HG03457 (cell line): Measurements from ENCODE around the gene GLYR1.

Experiments used
- ATAC-seq: cut with Tn5 transposase; IDR thresholded peaks from one replicate; pipeline ENCODE4 v1.9.1; 2021; ENCODE audit warnings: moderate number of reproducible peaks; ENCODE audit not compliant: unreplicated experiment

Gene GLYR1

DNA sequence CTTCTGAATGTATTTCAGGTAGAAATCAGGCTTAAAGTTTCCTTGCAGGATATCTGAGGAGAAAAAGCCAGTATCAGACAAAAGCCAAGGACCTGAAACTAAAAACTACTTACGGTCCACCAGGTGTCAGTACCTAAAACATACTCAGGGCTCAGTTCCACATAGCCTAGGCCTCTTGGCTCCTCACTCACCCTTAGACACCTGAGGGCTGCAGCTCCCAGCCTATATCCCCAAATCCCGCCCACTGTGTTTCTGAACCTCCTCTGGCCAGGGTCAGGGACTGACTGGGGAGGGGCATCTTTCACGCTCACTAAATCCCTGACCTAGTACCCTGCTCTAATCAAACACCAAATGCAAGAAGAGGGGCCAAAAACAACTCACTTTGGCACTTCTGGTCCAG lies 35.8 kb downstream of the GLYR1 start:
- ATAC-seq = no peak

DNA sequence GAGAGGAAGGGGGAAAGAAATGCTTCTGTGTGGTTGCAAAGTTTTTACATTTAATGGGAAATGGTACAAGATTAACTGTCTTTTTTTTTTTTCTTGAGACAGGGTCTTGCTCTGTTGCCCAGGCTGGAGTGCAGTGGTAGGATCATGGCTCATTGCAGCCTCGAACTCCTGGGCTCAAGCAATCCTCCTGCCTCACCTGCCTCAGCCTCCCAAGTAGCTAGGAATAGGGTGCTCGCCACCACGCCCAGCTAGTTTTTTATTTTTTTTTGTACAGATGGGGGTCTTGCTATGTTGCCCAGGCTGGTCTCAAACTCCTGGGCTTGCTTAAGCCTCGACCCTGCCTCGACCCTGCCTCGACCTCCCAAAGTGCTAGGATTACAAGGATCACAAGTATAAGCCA lies 40.8 kb downstream of the GLYR1 start:
- ATAC-seq = no peak

DNA sequence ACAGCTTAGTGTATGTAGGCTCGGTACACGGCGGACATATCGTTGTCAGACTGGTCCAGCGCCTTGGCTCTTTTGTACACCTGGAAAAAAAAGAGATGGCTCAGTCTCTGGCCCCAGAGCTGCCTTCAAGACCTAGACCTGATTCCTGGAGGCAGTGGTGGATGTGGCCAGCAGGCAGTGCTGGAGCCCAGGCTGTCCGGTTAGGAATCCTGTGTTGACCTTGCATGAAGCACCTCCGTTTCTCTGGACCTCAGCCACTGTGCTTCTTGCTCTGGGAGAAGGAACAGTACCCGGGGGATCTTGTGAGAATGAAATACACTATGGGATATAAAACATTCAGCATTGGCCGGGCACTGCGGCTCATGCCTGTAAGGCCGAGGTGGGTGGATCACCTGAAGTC lies 41.9 kb downstream of the GLYR1 start:
- ATAC-seq = no peak

- no peak for ATAC-seq
Measured at GRCh38 chr16:4803898-4804762, 43.0 kb downstream of the GLYR1 start.

- ATAC-seq = no peak
Measured at GRCh38 chr16:4803401-4803844, 43.7 kb downstream of the GLYR1 start.

GRCh38 chr16:4802659-4803287 lies 44.3 kb downstream of the GLYR1 start:
- ATAC-seq = peak; percentile 89

DNA sequence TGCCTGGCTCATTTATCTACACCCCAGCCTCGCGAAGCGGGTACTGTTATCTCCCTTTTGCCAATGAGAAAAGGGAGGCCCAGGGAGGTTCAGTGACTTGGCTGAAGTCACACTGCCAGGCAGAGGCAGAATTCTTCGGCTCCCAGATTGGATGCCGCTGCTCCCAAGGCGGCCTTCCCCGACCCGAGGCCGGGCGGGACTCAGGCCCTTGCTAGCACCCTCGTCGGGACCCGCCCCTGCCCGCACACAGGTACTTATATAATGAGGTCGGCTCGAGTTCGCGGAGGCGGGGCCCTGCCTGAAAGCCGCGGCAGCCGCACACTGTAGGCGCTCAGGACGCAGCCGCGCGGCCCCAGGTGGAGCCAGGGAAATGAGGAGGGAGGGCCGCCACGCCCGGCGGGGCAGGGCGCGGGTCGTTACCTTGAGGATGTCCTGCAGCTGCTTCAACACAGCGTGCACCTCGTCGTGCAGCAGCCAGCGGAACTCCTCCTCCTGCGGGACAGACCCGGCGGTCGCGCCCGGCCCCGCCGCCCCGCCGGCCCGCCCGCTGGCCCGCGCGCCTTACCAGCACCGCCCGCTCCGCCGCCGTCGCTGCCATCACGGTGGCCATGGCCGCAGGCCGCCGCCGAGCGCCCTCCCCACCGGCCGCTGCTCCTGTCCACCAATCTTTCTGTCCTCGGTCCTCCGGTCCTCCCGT lies 45.0 kb downstream of the GLYR1 start, which contains the start of gene ROGDI:
Gene ROGDI (minus strand): TSS at position 672 of the 697 bp plus-strand sequence. CDS start 62 bp downstream, at position 610.
- peak; percentile 38 for ATAC-seq

DNA sequence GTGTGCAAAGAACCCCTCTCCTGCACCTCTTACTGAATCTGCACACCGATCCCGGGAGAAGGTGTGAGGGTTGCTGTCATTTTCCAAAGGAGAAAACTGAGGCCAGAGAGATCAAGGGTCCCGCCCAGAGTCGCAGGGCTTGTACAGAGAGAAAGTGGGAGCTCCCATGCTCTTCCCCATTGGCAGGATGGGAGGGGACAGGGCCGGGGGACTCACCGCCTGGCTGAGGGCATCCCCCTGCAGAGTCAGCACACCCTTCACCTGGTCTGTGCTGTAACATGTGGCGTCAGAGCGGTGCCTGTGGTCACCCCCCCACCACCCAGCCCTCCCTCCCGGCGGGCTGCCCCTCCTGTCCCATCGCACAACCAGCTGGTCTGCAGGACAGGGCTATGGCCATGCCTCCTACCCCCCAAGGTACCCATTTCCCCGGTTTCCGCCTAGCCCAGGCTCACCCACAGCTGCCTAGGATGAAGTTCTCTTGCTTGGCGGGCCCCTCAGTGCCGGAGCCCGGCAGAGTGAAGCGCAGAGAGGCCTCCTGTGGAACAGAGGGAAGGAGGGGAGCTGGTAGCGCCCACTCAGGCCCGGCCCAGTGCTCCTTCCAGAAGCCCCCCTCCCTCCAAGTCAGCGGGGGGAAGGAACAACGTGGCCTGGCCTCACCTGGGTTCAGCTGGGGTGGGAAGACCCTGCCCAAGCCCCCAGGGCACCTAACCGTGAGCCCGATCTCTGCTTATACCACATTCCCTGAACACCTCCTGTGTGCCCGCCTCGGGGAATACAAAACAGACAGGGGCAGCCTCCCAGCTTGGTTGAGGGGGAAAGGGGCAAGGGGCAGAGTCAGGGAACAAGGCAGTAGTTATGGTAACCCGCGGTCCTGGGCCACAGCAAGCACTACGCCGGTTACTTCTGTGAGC lies 45.8 kb downstream of the GLYR1 start:
- ATAC-seq = no peak

GRCh38 chr16:4800290-4801041 lies 46.6 kb downstream of the GLYR1 start:
- ATAC-seq = no peak

DNA sequence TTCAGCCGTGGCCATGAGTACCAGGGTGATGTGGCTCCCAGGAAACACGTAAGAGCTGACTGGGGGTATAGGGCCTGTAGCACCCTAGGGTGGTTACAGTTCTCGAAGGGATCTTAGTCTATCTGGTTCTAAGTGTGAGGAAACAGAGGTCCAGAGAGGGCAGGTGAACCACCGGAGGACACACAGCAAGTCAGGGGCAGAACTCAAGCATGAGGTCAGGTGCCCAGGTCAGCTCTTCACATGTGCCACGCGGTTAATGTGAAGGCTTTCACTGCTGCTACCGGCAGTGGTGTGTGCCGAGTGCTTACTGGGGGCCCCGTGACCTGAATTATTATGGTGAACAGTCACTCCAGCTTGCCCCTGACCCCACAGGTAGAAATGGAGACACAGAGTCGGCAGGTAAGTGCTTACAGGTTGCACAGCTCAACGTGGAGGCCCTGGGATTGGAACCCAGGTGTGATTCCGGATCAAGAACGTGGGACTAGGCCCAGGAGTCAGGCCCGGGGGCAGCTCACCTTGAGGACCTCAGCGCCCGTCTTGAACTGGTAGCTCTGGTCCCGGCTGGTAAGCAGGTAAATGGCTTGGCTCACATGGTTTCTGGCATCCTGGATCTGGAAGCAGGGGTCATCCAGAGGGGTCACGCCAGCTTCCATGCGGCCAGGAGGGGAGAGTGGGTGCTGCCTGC lies 47.8 kb downstream of the GLYR1 start:
- ATAC-seq = no peak

DNA sequence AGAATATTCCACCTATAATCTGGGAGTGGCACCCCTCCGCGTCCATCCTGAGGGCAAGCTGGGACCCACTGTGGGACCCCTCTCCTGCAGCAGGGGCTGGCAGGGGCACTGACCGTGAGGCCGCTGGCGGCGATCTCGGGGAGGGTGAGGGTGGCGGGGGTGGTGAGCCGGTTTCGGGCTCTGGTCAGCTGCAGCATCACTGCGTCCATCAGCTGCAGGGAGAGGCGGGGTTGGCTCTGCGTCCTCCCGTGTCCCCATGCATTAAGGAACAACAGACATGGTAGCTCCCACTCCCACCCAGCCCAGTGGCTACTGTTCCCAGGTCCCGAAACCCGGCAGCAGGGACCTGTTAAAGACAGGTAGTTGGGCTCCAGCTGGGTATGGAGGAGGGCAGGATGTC lies 48.6 kb downstream of the GLYR1 start:
- ATAC-seq = no peak

- no peak for ATAC-seq
Measured at GRCh38 chr16:4797805-4798252, 49.3 kb downstream of the GLYR1 start.

DNA sequence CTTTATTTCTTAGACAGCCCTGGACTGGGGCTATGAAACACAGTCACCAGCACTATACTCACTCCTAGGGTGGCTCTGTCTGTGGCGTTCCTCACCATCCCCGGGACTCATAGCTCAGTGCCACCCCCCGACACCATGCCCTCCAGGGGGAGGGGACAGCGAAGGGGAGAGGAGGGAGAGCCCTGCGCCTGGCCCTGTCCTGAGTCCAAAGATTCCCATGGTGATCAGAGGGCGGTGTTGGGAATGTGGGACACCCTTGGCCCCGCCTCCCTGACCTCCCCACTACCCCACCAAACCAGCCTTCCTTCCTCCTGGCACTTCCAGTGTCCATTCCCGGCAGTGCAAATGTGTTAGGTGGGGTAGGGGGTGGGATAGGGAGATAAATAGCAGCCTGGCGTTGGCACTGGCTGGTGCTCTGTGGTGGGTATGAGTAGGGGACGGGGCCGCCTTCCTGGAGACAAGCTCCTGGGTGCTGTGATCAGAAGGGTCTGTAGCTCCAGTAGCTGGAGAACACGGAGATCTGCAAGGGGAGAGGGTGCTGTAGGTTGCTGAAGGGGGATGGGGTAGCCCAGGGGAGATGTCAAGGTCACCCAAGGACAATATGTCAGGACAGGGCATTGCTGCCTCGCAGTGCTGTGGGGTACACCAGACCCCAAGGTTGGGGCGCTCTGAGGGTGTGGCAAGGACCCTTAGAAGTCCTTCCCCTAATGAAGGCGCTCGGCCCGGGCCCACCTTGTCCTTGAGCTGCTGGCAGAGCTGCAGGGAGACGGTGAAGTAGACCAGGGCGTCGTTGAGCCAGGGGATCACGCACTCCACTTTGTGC lies 49.9 kb downstream of the GLYR1 start:
- ATAC-seq = no peak

GRCh38 chr16:4795828-4796572 lies 51.1 kb downstream of the GLYR1 start:
- no peak for ATAC-seq

GRCh38 chr16:4795181-4795827 lies 51.8 kb downstream of the GLYR1 start, which contains the start of gene SMIM22:
Gene SMIM22 (plus strand): TSS chr16:4795369. CDS start chr16:4795735, 366 bp downstream.
- no peak for ATAC-seq

DNA sequence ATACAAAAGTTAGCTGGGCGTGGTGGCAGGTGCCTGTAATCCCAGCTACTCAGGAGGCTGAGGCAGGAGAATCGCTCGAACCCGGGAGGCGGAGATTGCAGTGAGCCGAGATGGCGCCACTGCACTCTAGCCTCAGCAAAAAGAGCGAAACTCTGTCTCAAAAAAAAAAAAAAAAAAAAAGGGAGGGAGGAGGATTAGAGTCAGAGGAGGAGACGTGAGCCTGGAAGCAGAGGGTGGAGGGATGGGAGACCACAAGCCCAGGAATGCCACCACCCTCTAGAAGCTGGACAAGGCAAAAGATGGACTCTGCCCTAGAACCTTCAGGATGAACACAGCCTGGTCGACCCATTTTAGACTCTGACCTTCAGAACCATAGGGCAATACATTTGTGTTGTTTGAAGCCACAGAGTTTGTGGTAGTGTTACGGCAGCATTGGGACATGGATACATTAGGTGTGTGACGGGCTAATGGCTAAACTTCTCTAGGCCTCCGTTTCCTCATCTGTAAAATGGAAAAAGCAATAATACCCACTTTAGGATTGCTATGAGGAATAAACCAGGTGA lies 54.1 kb downstream of the GLYR1 start:
- ATAC-seq = no peak

GRCh38 chr16:4790871-4791270 lies 56.2 kb downstream of the GLYR1 start:
- ATAC-seq = no peak
